Activated T-cell treated with anti-CD3 and anti-CD28 coated beads, Interleukin-2, amount 50 U/mL, for 4 hours (primary cell): Measurements from ENCODE around the gene PRCC. TPM values are rescaled to one million over a fixed set of nuclear protein-coding genes. Genes with fewer than 3 reads are reported as not detected.

Experiments
- ATAC-seq, 2 donors: fragments of 200-7000 bp; cut with Tn5 transposase; one replicate each; pipeline ENCODE4 v1.10.0; 2021
- DNase-seq: peaks from one replicate; pipeline ENCODE4 v3.0.0-alpha.2; 2020
- H3K27me3 Mint-ChIP-seq: one replicate; pipeline ENCODE4 v1.8.0; 2021; ENCODE audit warnings: low read depth, mixed read lengths
- H3K36me3 Mint-ChIP-seq: one replicate; pipeline ENCODE4 v1.8.0; 2022; ENCODE audit warnings: mixed read lengths; ENCODE audit not compliant: insufficient read depth
- H3K4me1 Mint-ChIP-seq: one replicate; pipeline ENCODE4 v1.8.0; 2021; ENCODE audit warnings: low read depth, mixed read lengths
- H3K4me3 Mint-ChIP-seq: one replicate; pipeline ENCODE4 v1.8.0; 2021; ENCODE audit warnings: mild to moderate bottlenecking, moderate library complexity, mixed read lengths
- H3K9me3 Mint-ChIP-seq: one replicate; pipeline ENCODE4 v1.8.0; 2021; ENCODE audit warnings: mixed read lengths
- total RNA-seq, 3 donors: library from RNA; stranded (reverse); gene quantifications; one replicate each; pipeline ENCODE4 v1.2.1, GENCODE V29; 2021

The PRCC gene
- total RNA-seq, 3 donors from 2014 or later: 108 to 111 (median 111) TPM

- no peaks in the 10 kb centered on the region for H3K4me1 Mint-ChIP-seq
- peaks cover 36% of the 10 kb centered on the region for H3K36me3 Mint-ChIP-seq
- no peak for DNase-seq
- ATAC-seq: no peak
- H3K27me3 Mint-ChIP-seq: no peaks in the 10 kb centered on the region
- H3K4me3 Mint-ChIP-seq: no peak overlapping the region
- no peaks in the 10 kb centered on the region for H3K9me3 Mint-ChIP-seq
Measured at GRCh38 chr1:156788136-156788535, 20.8 kb downstream of the PRCC start.

DNA sequence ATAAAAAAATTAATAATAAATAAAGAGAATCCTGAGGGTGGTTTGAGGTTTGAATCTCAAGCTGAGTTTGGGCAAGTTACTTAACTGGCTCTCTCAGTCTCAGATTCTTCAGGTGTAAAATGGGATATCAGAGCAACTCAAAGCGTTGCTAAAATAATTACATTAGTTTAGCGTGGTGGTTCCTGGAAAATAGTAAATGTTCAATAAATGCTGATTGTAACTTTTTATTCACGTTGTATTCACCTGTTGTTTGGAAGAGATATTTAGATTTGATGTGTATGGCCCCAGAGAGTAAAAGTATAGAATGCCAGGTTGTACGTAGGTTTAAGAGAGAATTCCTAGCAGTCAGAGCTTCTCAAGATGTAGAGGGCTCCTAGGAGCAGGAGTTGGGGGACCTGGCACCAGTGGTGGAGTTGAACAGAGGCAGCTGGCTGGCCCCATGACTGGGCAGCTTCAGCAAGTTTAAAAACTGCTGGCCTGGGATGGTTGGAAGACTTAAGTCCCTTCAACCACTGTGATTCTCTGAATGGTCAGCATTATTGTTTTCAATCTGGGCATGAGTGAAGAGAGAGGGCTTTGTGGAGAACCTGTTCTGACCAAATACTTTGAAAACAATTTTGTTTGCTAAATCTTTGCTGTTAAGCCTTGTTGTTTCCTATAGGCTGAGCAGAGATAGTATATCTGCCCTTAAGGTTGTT is 22.4 kb downstream of the PRCC start:
- no peak overlapping the region for H3K4me3 Mint-ChIP-seq

GRCh38 chr1:156794506-156795373 is 27.4 kb downstream of the PRCC start:
- no peaks in the 10 kb centered on the region for H3K27me3 Mint-ChIP-seq
- ATAC-seq: no peak
- no peak for DNase-seq
- H3K4me3 Mint-ChIP-seq: no peak overlapping the region
- peaks cover 36% of the 10 kb centered on the region for H3K36me3 Mint-ChIP-seq
- H3K4me1 Mint-ChIP-seq: peaks cover 1% of the 10 kb centered on the region
- no peaks in the 10 kb centered on the region for H3K9me3 Mint-ChIP-seq

More for the DNA sequence above, 22.4 kb downstream of the PRCC start:
- H3K4me1 Mint-ChIP-seq: no peaks in the 10 kb centered on the region
- peaks cover 41% of the 10 kb centered on the region for H3K36me3 Mint-ChIP-seq
- ATAC-seq (no peak), DNase-seq (no peak)
- no peaks in the 10 kb centered on the region for H3K27me3 Mint-ChIP-seq
- H3K9me3 Mint-ChIP-seq: no peaks in the 10 kb centered on the region

DNA sequence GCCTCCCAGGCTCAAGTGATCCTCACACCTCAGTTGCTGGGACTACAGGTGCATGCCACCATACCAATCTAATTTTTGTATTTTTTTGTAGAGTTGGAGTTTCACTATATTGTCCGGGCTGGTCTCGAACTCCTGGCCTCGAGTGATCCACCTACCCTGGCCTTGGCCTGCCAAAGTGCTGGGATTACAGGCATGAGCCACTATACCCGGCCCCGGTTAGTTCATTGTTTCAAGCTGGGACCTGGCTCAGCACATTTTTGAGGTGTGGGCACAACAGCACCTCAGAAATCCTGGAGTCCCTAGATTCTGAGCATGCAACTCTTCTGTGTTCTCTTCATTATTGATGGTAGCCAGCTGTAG is 28.0 kb downstream of the PRCC start:
- DNase-seq (no peak), ATAC-seq (no peak)
- no peaks in the 10 kb centered on the region for H3K9me3 Mint-ChIP-seq
- H3K27me3 Mint-ChIP-seq: no peaks in the 10 kb centered on the region
- H3K4me3 Mint-ChIP-seq: no peak overlapping the region
- H3K36me3 Mint-ChIP-seq: peaks cover 33% of the 10 kb centered on the region
- H3K4me1 Mint-ChIP-seq: peaks cover 1% of the 10 kb centered on the region

GRCh38 chr1:156795787-156796186 is 28.5 kb downstream of the PRCC start:
- Mint-ChIP-seq H3K4me1 (peaks cover 2% of the 10 kb centered on the region), H3K36me3 (peaks cover 33% of the 10 kb centered on the region), H3K4me3 (no peak overlapping the region), H3K27me3 (no peaks in the 10 kb centered on the region), H3K9me3 (no peaks in the 10 kb centered on the region)
- DNase-seq (no peak), ATAC-seq (no peak)

DNA sequence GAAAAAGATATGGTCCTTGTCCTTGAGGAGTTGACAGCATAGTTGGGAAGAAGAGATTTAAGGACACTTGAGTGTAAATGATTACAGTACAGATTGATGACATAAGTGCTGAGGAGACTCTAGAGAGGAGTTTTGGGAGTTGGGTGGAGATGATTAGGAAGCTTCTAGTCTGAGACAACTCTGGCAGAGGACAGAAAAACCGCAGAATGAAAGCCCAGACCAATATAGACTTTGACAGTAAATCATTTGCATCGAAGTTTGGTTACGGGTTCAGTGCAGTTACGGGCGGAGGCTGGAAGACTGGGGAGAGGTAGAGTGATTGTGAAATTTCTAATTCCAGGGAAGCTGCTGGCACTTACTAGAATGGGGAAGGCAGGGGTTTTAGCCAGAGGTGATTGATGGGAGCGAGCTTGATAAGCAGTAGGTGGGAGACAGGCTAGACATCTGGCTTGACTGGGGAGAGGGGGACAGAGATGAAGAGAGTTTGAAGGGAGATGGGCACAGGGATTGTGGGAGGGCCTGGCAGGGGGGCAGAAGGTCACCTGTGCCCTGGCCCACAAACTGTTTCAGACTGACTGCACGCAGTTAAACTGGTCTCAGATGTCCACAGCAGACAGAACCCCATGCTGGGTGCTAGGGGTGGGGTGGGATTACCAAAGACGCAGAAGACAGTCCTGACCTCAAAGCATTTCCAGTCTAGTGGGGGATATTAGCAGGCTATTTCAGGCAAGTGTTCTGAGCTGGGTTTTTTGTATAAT is 29.2 kb downstream of the PRCC start:
- Mint-ChIP-seq H3K9me3 (no peaks in the 10 kb centered on the region), H3K4me1 (peaks cover 10% of the 10 kb centered on the region), H3K4me3 (no peak overlapping the region), H3K36me3 (peaks cover 29% of the 10 kb centered on the region), H3K27me3 (no peaks in the 10 kb centered on the region)
- DNase-seq (no peak), ATAC-seq (no peak)

DNA sequence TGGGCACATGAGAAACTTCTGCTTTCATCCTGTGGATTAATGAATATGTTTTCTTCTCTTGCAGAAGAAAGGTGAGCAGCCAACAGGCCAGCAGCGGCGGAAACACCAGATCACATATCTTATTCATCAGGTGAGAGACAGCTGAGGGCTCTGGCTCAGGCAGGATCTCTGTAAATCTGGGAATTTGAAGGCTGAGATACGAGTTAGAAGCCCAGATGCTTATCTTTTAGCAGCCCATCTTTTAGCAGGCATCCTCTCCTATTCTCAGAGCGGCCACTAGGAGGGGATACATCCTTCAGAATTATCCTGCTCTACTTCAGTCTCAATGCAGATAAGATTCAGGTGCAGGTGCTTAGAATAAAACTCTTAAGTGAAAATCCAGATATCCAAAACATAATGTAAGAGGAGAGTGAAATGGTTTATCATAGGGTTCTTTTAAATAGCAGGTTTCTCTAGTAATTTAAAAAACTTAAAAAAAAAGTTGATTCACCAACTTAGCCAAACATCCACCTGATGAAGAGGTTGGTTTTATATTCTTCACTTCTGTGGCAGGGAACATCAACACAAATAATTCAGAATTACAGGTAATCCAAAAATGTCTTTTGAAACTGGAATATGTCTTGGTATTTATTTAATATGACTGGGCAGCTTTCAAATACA is 30.0 kb downstream of the PRCC start:
- Mint-ChIP-seq H3K4me1 (peaks cover 18% of the 10 kb centered on the region), H3K27me3 (no peaks in the 10 kb centered on the region), H3K4me3 (no peak overlapping the region), H3K36me3 (peaks cover 32% of the 10 kb centered on the region), H3K9me3 (no peaks in the 10 kb centered on the region)
- DNase-seq (peak; percentile 63), ATAC-seq (peak; percentile 61 to 78)

DNA sequence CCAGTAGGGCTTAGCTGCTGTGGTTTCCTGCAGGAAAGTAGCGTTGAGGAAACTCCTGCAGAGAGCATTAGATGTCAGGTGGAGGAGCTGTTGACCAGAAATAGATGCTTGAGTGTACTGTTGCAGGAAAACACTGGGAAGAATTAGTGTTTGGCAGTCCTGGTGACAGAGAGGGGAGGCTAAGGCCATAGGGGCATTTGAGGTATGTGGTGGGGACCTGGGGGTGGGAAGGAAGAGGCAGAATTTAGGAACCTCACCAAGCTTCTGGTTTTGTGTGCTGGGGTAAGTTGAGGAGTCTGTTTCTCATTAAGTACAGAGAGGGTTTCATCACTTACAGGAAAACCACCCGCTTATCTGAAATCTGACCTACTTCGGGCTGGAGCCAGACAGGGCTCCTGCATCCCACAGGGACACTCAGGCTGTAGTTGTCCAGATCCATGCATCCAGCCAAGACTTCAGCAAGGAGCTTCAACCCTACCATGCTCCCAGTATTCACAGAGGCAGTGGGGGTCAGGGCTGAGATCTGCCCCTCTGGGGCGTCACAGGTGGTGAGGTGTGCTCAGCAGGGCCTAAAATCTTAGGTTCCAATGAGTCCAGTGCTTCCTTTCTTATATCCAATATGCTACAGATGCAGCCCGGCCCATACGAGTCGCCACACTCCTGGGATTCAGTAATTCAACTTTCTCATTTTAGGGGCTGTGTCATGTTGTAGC is 34.2 kb downstream of the PRCC start:
- no peak overlapping the region for H3K4me3 Mint-ChIP-seq

GRCh38 chr1:156802421-156802935 is 35.1 kb downstream of the PRCC start:
- peaks cover 17% of the 10 kb centered on the region for H3K36me3 Mint-ChIP-seq
- H3K27me3 Mint-ChIP-seq: no peaks in the 10 kb centered on the region
- DNase-seq (no peak), ATAC-seq (no peak)
- H3K4me1 Mint-ChIP-seq: peaks cover 27% of the 10 kb centered on the region
- peak overlapping the region; percentile 1 for H3K4me3 Mint-ChIP-seq
- H3K9me3 Mint-ChIP-seq: no peaks in the 10 kb centered on the region

More for the DNA sequence above, 34.2 kb downstream of the PRCC start:
- Mint-ChIP-seq H3K27me3 (no peaks in the 10 kb centered on the region), H3K36me3 (peaks cover 12% of the 10 kb centered on the region), H3K9me3 (no peaks in the 10 kb centered on the region), H3K4me1 (peaks cover 25% of the 10 kb centered on the region)
- DNase-seq (no peak), ATAC-seq (peak in 1 of 2 donors; percentile 15)

GRCh38 chr1:156803086-156803851 is 35.9 kb downstream of the PRCC start:
- ATAC-seq: no peak
- no peaks in the 10 kb centered on the region for H3K27me3 Mint-ChIP-seq
- no peak overlapping the region for H3K4me3 Mint-ChIP-seq
- DNase-seq: no peak
- H3K36me3 Mint-ChIP-seq: peaks cover 23% of the 10 kb centered on the region
- H3K4me1 Mint-ChIP-seq: peaks cover 35% of the 10 kb centered on the region
- no peaks in the 10 kb centered on the region for H3K9me3 Mint-ChIP-seq

DNA sequence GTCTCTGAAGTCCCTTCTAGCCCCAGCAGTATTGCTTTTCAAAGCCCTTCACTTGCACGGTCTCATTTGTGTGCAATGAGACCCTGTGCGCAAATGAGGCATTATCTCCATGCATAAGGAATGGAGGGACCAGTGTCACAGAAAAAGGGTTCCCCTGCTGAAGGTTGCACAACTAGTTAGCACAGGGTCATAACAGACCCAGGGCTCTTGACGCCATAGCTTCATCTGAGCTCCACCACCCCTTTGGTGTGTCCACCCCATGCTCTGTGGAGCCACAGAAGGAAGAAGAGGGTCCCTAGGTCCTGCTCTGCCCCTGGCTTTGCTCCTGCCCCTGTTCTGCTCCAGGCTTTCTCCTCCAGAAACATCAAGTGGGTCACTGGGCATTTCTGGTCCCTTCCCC is 36.7 kb downstream of the PRCC start:
- no peak for ATAC-seq
- Mint-ChIP-seq H3K9me3 (no peaks in the 10 kb centered on the region), H3K36me3 (peaks cover 27% of the 10 kb centered on the region), H3K4me1 (peaks cover 43% of the 10 kb centered on the region), H3K27me3 (no peaks in the 10 kb centered on the region), H3K4me3 (no peak overlapping the region)
- no peak for DNase-seq

GRCh38 chr1:156804572-156805243 is 37.4 kb downstream of the PRCC start:
- no peak overlapping the region for H3K4me3 Mint-ChIP-seq
- ATAC-seq (no peak), DNase-seq (no peak)
- no peaks in the 10 kb centered on the region for H3K27me3 Mint-ChIP-seq
- H3K4me1 Mint-ChIP-seq: peaks cover 45% of the 10 kb centered on the region
- H3K9me3 Mint-ChIP-seq: no peaks in the 10 kb centered on the region
- peaks cover 30% of the 10 kb centered on the region for H3K36me3 Mint-ChIP-seq
